GM18858 (cell line): ENCODE measurements around the gene NMNAT3.

Experiments
- ATAC-seq: cut with Tn5 transposase; IDR thresholded peaks from one replicate; pipeline ENCODE4 v1.9.1; 2021; ENCODE audit not compliant: unreplicated experiment

NMNAT3 gene

DNA sequence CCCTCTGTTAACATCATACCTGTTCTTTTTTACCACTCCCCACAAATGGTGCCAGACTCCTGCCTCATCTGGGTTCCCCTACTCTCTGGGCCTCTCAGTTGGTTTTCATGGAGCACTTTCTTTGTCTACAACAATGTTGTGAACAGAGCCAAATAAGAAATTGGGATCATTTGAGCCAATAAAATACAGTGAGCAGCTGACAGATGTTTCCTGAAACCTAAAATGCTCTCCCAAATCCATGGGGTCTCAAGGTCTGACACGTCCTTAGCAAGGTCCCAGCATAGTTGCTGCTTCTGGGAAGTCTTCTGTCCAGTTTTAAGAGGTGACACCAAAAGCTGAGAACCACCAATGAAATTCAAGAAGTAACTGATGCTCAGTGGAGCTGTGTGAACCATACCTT lies 1.7 kb downstream of the NMNAT3 start:
- ATAC-seq: no peak

DNA sequence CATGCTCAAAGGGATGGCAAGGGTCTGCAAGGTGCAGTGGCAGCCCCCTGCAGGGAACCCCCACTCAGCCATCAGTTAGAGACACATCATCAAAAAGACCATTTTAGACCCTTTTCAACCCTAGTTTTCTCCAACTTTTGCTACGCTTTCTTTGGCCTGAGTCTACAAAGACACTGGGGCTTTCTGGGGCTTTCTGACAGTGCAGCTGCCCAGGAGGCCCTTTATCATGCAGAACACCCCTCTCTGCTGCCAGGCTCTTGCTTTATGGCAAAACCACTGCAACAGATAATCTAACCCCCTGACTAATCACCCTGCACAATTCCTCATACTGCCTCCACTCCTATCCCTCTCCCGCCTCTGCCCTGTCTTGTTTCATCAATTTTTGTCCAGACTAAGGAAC lies 2.4 kb downstream of the NMNAT3 start:
- ATAC-seq: no peak

DNA sequence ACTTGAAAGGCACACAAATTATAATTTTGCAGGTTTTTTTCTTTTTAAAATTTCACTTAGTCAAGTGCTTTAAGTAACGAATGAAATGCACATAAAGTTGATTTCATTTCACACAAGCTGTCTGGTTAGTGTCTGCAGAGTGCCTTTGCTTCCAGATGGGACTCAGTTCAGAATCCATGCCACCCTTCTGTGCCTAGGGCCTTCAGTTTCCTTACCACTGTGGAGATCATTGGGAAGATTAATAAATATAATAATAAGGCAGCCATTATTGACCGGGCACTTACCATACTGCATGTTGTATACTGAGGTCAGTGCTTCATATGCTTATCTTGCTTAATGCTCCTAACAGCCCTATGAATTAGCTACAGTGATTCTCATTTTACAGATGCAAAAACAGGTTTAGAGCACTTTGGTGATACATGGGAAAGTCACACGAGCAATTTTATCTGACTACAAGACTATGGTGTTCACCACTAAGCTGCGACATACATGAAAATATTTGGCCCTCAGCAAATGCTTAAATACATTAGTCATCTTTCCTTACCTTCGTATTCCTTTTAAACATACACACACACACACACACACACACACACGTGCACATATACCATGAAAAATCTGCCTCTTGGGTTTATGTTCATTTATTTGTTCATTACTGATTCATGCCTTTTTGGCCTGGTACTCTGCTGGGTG lies 3.1 kb downstream of the NMNAT3 start:
- no peak for ATAC-seq

DNA sequence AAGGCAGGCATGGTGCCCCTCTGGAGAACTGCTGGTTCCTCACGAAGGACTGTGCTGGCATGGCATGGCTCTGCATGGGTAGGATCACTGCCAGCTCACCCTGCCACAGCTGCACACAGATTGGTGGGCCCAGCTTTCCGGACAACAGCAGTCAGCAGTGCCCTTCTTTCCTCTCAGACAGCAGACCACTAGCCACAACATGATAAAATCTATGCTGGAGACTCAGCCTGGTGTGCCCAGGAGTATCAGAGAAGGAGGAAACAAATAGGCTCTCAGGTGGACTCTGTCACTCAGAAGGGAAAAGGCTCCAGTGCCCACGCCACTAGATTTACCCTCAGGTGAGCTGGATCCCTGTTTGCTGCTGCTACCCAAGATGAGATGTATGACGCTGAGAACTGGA lies 4.9 kb downstream of the NMNAT3 start:
- no peak for ATAC-seq

DNA sequence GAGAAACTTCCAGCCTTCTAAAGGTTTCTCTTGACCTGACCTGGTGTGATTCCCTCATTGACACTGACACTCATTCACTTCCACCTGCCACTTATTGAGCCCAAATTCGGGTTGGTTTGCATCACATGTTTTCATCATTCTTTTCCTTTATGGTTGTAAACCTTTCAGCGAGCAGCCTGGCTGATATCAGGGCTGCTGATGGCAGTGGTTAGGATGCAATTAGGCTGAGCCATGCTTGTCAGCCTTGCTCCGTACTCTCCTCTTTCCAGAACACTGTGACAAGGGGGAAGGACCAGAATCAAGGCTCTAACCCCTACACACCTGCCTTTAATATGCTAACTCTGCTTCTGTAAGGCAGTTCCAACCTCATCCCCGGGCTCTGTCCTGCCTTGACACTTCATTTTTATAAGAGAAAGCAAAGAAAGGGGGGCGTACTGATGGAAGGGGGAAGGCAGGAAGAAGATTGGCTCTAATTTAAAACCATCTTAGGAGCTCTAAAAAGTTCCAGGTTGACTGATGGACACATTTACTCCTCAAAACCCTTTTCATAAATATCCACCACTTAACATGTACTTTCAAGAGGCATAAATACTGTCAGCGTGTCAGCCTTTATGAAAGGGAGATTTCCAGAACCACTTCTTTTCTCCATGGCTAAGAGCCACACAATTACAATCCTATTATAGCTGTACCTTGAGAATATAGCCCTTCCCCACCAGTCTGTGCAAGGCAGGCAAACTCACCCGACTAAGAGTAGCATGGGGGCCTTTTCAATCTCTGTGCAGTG lies 5.7 kb downstream of the NMNAT3 start:
- ATAC-seq: no peak

DNA sequence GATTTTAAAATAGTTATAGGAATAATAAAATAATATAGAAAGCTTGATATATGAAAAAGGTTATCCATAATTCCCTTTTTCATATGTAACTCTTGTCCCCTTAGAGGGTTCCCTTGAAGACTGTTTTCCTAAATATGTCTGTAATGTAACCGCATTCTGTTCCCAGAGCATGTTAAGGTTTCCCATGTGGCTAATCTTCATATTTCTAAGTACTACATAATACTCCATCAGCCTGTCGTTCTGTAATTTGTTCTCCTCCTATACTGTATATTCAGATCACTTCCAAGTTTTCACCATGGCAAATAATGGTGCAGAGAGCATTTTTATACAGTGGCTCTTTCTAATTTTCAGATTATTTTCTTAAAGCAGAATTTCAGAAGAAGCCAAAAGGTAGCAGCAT lies 6.7 kb downstream of the NMNAT3 start:
- ATAC-seq: no peak

DNA sequence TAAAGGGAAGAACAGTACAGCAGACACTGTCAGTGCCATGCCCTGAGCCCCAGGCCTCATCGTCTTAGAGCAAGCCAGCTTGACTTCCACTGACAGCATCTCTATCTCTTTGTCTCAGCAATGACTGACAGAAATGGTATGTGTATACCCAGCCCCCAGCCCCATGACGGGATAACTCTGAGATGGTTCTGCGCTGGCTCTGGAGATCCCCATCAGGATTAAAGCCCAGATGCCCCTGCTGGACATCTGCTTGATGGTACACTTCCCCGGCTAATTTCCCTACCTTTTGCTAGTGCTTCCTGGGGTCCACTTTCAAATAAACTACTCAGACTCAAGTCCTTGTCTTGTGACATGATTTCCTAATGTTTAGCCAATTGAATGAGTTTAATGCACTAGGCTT lies 7.6 kb downstream of the NMNAT3 start:
- no peak for ATAC-seq

DNA sequence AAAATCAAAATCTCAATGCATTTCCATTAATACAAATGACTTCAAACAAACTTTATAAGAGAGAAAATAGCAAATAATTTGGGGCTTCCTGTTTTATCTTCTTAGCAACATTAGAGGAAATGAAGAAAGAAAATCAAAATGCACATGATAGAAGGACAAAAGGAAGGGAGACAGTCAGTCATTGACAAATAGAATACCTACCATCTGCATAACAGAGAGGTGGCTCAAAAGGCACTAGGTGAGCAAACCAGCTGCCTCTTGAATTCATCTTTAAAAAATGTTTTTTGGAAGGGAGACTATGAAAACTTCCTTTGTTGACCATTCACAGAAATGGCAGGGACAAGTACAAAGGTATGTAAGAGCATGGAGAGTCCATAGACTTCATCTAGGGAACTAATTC lies 9.4 kb downstream of the NMNAT3 start:
- no peak for ATAC-seq

DNA sequence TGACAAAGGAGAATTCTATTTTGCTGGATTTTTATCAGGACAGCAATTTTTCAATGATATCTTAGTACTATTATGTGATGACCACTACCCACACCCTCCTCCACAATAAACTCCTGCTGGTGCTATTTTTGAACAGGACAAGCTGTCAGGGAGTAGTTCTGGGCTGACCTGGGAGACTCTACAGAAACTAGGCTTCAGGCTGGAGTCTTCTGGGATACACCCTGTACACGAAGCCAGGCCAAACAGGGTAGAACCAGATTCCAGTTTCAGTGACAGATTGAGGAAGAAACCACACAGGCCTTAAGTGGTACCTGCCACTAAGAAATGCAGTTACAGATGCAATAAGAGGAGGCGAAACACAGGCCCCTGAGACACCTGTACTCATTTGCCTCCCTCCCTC lies 12.8 kb downstream of the NMNAT3 start:
- ATAC-seq: no peak

DNA sequence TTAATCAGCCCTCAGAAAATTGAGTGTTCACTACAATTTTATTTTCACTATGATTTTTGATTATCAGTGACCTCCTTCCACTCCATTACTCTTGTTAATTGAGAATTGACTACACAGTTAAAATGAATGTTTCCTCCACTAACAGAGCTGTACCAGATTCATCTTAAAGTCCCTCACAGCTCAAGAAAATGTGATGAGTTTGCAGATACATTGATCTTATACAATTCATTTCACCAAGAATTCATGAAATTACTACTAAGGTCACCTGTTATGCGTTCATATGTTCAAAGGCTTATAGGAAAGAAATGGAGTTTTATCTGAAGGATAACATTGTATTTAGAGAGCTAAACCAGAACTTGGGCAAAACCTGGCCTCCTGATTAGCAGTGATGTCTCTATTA lies 17.5 kb downstream of the NMNAT3 start:
- no peak for ATAC-seq

DNA sequence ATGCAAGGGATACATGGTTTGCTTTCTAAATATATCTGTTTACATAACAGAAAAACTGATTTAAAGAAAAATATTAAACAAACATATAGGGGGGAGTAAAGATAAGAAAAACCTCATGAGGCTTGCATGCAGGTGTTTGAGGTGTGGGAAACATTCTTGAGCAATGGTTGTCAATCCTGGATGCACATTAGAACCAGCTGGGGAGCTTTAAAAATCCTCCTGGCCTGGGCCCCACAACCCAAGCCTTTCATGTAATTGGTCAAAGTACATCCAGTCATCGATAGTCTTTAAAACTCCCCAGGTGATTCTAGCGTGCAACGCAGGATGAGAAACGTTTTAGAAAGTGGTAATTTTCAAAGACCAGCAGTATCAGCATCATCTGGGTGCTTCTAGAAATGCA lies 18.3 kb downstream of the NMNAT3 start:
- no peak for ATAC-seq

DNA sequence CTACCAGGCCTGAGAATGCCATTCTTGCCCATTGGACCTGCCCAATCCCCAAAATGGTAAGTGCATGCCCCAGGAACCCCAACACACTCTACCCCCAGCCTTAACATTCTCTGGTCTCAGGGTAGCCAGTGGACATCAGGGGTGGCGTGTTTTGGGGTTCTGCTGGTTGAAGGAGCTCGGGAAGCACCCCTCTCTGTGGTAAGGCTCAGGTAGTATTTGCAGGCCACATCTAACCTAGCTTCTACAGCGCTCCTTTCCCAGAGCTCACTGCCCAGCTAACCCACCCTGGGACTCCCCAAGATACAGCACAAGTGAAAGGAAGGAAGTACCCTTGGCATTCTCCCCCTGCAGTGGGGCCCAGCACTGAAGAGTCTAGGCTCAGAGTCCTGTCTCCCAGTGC lies 19.8 kb downstream of the NMNAT3 start:
- ATAC-seq: no peak

DNA sequence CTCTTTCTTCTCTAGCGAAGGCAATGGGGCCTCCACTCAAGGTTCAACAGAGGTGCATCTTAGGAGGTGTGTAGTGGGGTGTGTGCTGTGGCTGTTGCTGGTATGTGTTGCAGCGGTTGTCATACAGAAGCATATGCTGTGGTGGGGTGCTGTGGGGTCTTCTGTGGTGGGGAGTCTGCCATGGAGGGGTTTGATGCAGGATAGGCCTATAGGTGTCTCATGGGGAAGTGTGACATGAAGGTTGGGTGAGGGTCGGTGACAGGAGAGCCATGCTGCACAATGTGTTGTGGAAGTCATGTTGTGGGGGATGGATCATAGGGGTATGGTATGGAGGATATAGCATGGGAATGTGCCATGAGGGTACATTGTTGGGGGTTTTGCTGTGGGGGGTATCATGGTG lies 20.3 kb downstream of the NMNAT3 start:
- no peak for ATAC-seq

DNA sequence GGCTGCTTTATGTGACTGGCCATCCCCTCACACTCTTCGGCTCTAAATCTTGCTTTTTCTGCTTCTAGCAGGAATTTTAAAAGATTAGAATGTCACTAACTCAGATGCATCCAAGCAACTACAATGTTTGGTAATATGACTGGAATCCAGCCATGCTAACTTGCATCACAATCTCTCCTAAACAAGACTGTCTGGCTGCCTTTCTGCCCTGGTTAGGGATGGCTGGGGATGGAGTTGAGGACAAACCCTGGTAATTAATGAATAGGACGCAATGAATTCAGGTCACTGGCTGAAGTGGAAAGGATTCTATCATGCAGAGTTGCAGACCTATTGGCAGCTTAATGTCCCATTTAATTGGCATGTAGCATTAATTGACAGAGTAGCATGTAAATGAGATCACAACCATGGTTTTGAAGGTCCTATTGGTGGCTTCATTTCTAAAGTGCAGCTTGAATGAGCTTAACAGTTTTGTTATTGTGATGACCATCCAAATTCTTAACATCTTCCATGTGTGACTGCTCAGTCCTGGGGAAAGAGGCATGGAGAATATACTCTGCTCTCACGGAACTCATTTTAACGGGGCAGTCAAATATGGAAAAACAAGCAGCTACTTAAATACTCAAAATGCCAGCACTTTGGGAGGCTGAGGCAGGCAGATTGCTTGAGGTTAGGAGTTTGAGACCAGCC lies 21.7 kb downstream of the NMNAT3 start:
- ATAC-seq: no peak

DNA sequence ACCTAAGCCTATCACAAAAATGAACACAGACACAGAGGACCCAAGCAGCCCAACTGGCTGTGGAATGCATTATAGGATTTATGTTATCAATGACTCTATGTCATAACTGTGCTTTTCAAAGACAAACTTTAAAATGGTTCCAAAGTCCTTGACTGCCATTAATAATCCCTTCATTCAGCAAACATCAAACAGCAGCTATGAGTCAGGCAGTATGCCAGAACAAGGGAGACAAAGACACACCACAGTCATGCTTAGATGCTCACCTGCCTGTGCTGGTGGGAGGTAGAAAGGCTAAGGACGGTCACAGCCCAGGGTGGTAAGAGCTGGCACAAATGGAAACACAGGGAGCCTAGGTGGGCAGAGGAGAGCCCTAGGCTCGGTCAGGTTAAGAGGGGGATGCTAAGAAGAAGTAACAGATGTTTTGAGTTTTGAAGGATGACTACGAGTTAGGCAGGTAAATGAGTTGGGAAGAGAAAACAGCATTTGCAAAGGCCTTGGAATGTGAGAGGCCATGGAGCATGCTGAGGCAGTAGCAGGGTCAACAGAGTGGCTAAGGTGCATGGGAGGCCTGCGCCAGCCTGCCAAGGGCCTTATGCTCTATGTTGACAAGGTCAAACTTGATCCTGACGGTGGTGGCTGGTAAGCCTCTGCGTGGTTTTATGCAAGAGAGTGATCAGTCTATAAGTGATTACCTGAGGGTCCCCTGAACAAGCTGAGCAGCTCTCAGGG lies 23.0 kb downstream of the NMNAT3 start:
- no peak for ATAC-seq

DNA sequence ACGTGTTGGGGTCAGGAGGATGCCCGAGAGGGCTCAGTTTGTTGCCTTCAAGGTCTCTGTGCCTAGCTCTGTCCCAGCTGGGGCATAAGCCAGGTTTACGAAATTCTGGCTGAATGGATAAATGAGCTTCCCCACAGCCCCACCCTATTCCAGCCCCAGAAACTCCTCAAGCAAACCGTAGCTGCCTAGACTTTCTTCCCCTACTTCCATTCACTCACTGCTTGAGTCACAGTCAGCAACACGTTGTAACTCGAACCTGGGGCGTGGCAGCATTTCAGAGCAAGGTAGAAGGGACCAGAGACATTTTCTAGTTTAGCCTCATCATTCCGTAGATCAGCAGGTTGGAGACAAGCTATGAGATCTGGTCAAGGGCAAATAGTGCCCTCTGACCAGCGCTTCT lies 24.2 kb downstream of the NMNAT3 start:
- no peak for ATAC-seq

DNA sequence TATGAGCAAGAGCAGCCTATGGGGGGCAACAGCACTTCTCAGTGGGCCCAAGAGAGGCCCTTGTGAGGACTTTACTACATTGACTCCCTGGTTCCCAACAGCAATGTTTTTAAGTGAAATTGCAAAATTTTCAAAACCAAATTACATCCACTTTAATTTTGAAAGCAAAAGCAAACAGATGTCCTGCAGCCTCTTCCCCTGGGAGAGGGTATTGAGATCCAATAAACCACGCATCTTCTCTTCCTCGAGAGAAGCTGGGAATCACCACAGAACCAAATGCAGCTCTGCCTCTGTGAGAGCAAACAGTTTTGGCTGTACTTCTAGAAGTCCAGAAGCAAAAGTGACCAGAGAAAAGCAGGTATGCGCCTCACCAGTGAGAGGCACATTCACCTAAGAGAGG lies 25.2 kb downstream of the NMNAT3 start:
- no peak for ATAC-seq

DNA sequence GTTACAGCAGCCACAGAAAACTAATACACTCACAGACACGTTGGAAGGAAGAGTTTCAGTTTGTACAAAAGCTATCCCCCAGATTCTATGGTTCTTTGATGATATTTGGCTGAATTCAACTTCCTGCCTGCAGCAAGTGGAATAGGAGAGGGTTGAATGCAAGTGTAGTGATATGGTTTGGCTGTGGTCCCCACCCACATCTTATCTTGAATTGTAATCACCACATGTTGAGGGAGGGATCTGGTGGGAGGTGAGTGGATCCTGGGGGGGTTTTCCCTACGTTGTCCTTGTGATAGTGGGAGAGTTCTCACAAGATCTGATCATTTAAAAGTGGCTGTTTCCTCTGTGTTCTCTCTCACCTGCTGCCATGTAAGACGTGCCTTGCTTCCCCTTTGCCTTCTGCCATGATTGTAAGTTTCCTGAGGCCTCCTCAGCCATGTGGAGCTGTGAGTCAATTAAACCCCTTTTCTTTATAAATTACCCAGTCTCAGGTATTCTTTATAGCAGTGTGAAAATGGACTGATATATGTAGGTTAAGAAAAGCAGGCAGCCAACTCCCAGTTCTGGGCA lies 29.8 kb downstream of the NMNAT3 start:
- ATAC-seq: no peak

DNA sequence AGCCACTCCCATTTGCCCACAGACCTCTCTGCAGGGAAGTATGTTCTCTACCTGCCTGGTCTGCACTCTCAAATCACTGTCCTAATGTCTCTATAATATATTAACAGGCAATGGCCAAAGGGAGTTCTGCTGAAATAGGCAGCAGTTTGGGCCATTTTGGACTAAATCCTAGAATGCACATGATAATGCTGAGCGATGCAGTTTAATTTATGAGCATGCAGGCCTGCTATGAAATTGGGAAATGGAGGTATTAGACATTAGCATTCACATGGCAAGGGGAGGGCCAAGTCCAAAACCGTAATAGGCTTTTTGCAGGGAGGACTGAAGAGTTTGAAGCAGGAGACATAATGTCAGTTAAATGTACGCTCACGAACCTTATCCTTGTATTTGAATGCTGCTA lies 31.3 kb downstream of the NMNAT3 start:
- ATAC-seq: no peak

DNA sequence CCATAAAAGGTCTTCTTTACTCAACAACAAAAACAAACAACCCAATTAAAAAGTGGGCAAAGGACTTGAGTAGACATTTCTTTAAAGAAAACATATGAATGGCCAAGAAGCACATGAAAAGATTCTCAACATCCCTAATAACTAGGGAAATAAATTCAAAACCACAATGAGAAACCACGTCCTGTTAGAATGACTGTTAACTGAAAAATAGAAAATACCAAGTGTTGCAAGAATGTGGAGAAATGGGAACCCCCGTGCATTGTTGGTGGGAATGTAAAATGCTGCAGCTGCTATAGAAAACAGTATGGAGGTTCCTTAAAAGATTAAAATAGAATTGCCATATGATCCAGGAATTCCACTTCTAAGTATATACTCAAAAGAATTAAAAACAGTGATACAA lies 34.8 kb downstream of the NMNAT3 start:
- ATAC-seq: no peak

DNA sequence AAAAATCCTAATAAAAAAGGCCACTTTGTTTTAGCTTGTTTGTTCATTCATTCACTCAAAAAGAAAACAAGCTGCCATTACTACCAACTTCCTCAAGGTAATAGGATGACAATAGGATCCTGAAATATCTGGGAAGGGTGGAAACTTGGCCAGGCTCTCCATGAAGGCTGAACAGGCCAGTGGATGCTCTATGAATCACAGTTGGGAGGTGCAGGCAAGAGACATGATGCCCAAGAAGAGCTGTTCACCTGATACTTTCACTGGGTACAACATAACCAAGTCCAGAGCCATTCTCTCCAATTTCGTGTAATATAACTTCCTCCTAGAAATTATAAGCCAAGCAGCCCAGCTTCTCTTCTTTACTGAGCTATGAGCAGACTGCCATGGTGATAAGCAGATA lies 37.3 kb downstream of the NMNAT3 start:
- ATAC-seq: no peak
